Cerebellar nuclear complex (tissue), 1 donor: ENCODE results near the gene TRIM10.

ENCODE experiments used
- DNase-seq, 2 experiments: peaks; one replicate each; lab custom pipeline; 2025; lab: John Stamatoyannopoulos, UW

Gene TRIM10

GRCh38 chr6:30160785-30161531 lies at the start of gene TRIM10:
Gene TRIM10 (minus strand): TSS chr6:30161211. CDS start chr6:30160858, 353 bp downstream.
- no peak for DNase-seq

GRCh38 chr6:30207619-30208295 lies 46.7 kb upstream of the TRIM10 start:
- DNase-seq = no peak

- no peak for DNase-seq
Measured at GRCh38 chr6:30206799-30207618, 46.0 kb upstream of the TRIM10 start.

GRCh38 chr6:30206152-30206551 lies 45.1 kb upstream of the TRIM10 start:
- DNase-seq = no peak

- no peak for DNase-seq
Measured at GRCh38 chr6:30204116-30204515, 43.1 kb upstream of the TRIM10 start.

GRCh38 chr6:30202366-30202765 lies 41.4 kb upstream of the TRIM10 start:
- no peak for DNase-seq

GRCh38 chr6:30200551-30201281 lies 39.7 kb upstream of the TRIM10 start:
- DNase-seq = no peak

GRCh38 chr6:30198166-30199084 lies 37.4 kb upstream of the TRIM10 start:
- no peak for DNase-seq

GRCh38 chr6:30196376-30196775 lies 35.4 kb upstream of the TRIM10 start:
- no peak for DNase-seq

- DNase-seq = no peak
Measured at GRCh38 chr6:30195951-30196350, 34.9 kb upstream of the TRIM10 start.

GRCh38 chr6:30194797-30195690 lies 34.0 kb upstream of the TRIM10 start:
- no peak for DNase-seq

GRCh38 chr6:30192076-30192475 lies 31.1 kb upstream of the TRIM10 start:
- DNase-seq = no peak

- no peak for DNase-seq
Measured at GRCh38 chr6:30188541-30188940, 27.5 kb upstream of the TRIM10 start.

GRCh38 chr6:30185846-30186484 lies 25.0 kb upstream of the TRIM10 start:
- no peak for DNase-seq

GRCh38 chr6:30184417-30185031 lies 23.5 kb upstream of the TRIM10 start:
- DNase-seq = no peak

- DNase-seq = no peak
Measured at GRCh38 chr6:30180145-30180544, 19.1 kb upstream of the TRIM10 start.

GRCh38 chr6:30178837-30179236 lies 17.8 kb upstream of the TRIM10 start:
- DNase-seq = no peak

GRCh38 chr6:30175765-30176164 lies 14.8 kb upstream of the TRIM10 start:
- no peak for DNase-seq

- no peak for DNase-seq
Measured at GRCh38 chr6:30172681-30173080, 11.7 kb upstream of the TRIM10 start.
